HG03097 (cell line): ENCODE results near the gene C16orf92.
"Not testable (repeated sequence)": the region's sequence is repeated elsewhere in the genome, so short reads cannot be mapped to it uniquely, and the experiment has no call there.

Experiments
- ATAC-seq: cut with Tn5 transposase; IDR thresholded peaks from one replicate; pipeline ENCODE4 v1.9.1; 2021; ENCODE audit not compliant: unreplicated experiment, low FRiP score

C16orf92 gene

GRCh38 chr16:30003670-30004423, 19.2 kb upstream of the C16orf92 start:
- ATAC-seq: no peak

- ATAC-seq: no peak
Observed at GRCh38 chr16:30004424-30004776, 18.6 kb upstream of the C16orf92 start.

- ATAC-seq: no peak
Observed at GRCh38 chr16:30004811-30005242, 18.2 kb upstream of the C16orf92 start.

GRCh38 chr16:30005341-30006094, 17.5 kb upstream of the C16orf92 start:
- no peak for ATAC-seq

- ATAC-seq: no peak
Observed at GRCh38 chr16:30006095-30006473, 16.9 kb upstream of the C16orf92 start.

GRCh38 chr16:30006659-30007377, 16.2 kb upstream of the C16orf92 start:
- ATAC-seq: no peak

GRCh38 chr16:30007378-30007895, 15.6 kb upstream of the C16orf92 start:
- ATAC-seq: no peak

GRCh38 chr16:30009085-30009862, 13.7 kb upstream of the C16orf92 start:
- ATAC-seq: no peak

GRCh38 chr16:30009990-30010843, 12.8 kb upstream of the C16orf92 start:
- ATAC-seq: no peak

GRCh38 chr16:30010844-30011713, 11.9 kb upstream of the C16orf92 start, which contains the start of gene DOC2A:
TSS of gene DOC2A (minus strand) at chr16:30011027. CDS start at chr16:30010222, 805 bp downstream.
- ATAC-seq: no peak

GRCh38 chr16:30011714-30012504, 11.1 kb upstream of the C16orf92 start:
- no peak for ATAC-seq

GRCh38 chr16:30012598-30012997, 10.4 kb upstream of the C16orf92 start:
- not testable (repeated sequence) for ATAC-seq

- not testable (repeated sequence) for ATAC-seq
Observed at GRCh38 chr16:30015450-30015849, 7.5 kb upstream of the C16orf92 start.

GRCh38 chr16:30016555-30017276, 6.3 kb upstream of the C16orf92 start:
- no peak for ATAC-seq

- no peak for ATAC-seq
Observed at GRCh38 chr16:30017277-30017656, 5.7 kb upstream of the C16orf92 start.

- ATAC-seq: not testable (repeated sequence)
Observed at GRCh38 chr16:30017937-30018336, 5.1 kb upstream of the C16orf92 start.

- no peak for ATAC-seq
Observed at GRCh38 chr16:30018731-30019158, 4.3 kb upstream of the C16orf92 start.
